Uterus (tissue), 2 donors: ENCODE results near the gene SUPT3H.

Experiments used
- POLR2A ChIP-seq, 2 donors: fragments of 450-650 bp; IDR thresholded peaks; one replicate each; pipeline ENCODE4 v1.6.1; 2016; ENCODE audit warnings: antibody characterized with exemption in 2 of 2, mild to moderate bottlenecking in 1 of 2, moderate library complexity in 1 of 2
- TF ChIP-seq, protein P1 (sequence below), 4 experiments: fragments of 200-600 bp in 2 of 4; fragments of 450-650 bp in 2 of 4; sonication (generic) in 2 of 4; IDR thresholded peaks; one replicate each; pipeline ENCODE4 v1.5.1; 2016 to 2019; ENCODE audit warnings: antibody characterized with exemption in 4 of 4, mild to moderate bottlenecking in 2 of 4, moderate library complexity in 1 of 4

DNA sequence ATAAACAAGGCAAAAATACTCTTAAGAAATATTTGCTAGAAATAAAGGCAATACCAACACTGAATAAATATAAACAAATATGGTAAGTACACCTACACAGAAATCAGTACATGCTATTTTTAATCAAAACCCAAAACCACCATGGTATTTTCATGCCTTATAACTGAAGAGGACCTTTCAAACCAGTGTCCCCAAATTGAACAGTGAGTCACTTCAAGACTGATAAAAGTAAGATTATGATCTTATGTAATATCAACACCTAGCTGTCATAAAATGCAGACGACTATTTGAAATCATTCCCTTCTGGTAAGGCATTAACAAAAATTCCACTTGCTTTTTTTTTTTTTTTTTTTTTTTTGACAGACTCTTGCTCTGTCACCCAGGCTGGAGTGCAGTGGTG, 206.4 kb downstream of the SUPT3H start:
- no peak for TF ChIP-seq POLR2A (IDR thresholded peaks at IDR 0.05)
- TF ChIP-seq, protein P1, sequence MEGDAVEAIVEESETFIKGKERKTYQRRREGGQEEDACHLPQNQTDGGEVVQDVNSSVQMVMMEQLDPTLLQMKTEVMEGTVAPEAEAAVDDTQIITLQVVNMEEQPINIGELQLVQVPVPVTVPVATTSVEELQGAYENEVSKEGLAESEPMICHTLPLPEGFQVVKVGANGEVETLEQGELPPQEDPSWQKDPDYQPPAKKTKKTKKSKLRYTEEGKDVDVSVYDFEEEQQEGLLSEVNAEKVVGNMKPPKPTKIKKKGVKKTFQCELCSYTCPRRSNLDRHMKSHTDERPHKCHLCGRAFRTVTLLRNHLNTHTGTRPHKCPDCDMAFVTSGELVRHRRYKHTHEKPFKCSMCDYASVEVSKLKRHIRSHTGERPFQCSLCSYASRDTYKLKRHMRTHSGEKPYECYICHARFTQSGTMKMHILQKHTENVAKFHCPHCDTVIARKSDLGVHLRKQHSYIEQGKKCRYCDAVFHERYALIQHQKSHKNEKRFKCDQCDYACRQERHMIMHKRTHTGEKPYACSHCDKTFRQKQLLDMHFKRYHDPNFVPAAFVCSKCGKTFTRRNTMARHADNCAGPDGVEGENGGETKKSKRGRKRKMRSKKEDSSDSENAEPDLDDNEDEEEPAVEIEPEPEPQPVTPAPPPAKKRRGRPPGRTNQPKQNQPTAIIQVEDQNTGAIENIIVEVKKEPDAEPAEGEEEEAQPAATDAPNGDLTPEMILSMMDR (IDR thresholded peaks at IDR 0.05) = no peak
